ENCODE results near the gene DNAJB8.
A peak's percentile ranks its signal among the peaks of the same experiment; 100 is the strongest.

The DNAJB8 gene

GRCh38 chr3:128496019-128496601 is 29.4 kb upstream of the DNAJB8 start:
- DNase-seq (ENCODE audit: low read depth, low spot score): no peak
- H3K4me3 ChIP-seq (ENCODE audit: low read length): no peak overlapping the region

- no peak overlapping the region for H3K4me3 ChIP-seq (ENCODE audit: low read length)
- no peak for DNase-seq (ENCODE audit: low read depth, low spot score)
These were observed 28.8 kb upstream of the DNAJB8 start for GRCh38 chr3:128495435-128495970.

- DNase-seq (ENCODE audit: low read depth, low spot score): no peak
- no peak overlapping the region for H3K4me3 ChIP-seq (ENCODE audit: low read length)
These were observed 27.6 kb upstream of the DNAJB8 start for GRCh38 chr3:128494367-128494650.

- no peak overlapping the region for H3K4me3 ChIP-seq (ENCODE audit: low read length)
- DNase-seq (ENCODE audit: low read depth, low spot score): no peak
These were observed 27.1 kb upstream of the DNAJB8 start for GRCh38 chr3:128493570-128494366.

- peak within 1 kb of the TSS; percentile 35 for H3K4me3 ChIP-seq (ENCODE audit: low read length)
- DNase-seq (ENCODE audit: low read depth, low spot score): no peak
These were observed 26.2 kb upstream of the DNAJB8 start, which contains the start of gene GATA2 for GRCh38 chr3:128492671-128493569. Gene GATA2 (minus strand): TSS chr3:128493201. CDS start chr3:128487031, 6,170 bp downstream.

- peak overlapping the region; percentile 35 for H3K4me3 ChIP-seq (ENCODE audit: low read length)
- no peak for DNase-seq (ENCODE audit: low read depth, low spot score)
These were observed 25.4 kb upstream of the DNAJB8 start for GRCh38 chr3:128491941-128492670.

- DNase-seq (ENCODE audit: low read depth, low spot score): no peak
- no peak overlapping the region for H3K4me3 ChIP-seq (ENCODE audit: low read length)
These were observed 24.9 kb upstream of the DNAJB8 start for GRCh38 chr3:128491691-128491940.

- DNase-seq (ENCODE audit: low read depth, low spot score): no peak
- no peak overlapping the region for H3K4me3 ChIP-seq (ENCODE audit: low read length)
These were observed 24.4 kb upstream of the DNAJB8 start for GRCh38 chr3:128490915-128491690.

- no peak for DNase-seq (ENCODE audit: low read depth, low spot score)
- no peak overlapping the region for H3K4me3 ChIP-seq (ENCODE audit: low read length)
These were observed 23.9 kb upstream of the DNAJB8 start for GRCh38 chr3:128490650-128490914.

GRCh38 chr3:128489927-128490649 is 23.4 kb upstream of the DNAJB8 start:
- DNase-seq (ENCODE audit: low read depth, low spot score): no peak
- H3K4me3 ChIP-seq (ENCODE audit: low read length): peak overlapping the region; percentile 5; the same call in 1 of the 2 replicates

- no peak for DNase-seq (ENCODE audit: low read depth, low spot score)
- H3K4me3 ChIP-seq (ENCODE audit: low read length): peak overlapping the region; percentile 5; the same call in 1 of the 2 replicates
These were observed 22.9 kb upstream of the DNAJB8 start for GRCh38 chr3:128489674-128489926.

- H3K4me3 ChIP-seq (ENCODE audit: low read length): peak overlapping the region; percentile 16; the same call in 1 of the 2 replicates
- no peak for DNase-seq (ENCODE audit: low read depth, low spot score)
These were observed 22.4 kb upstream of the DNAJB8 start for GRCh38 chr3:128488991-128489673.

- H3K4me3 ChIP-seq (ENCODE audit: low read length): no peak overlapping the region; the same call in 1 of the 2 replicates
- no peak for DNase-seq (ENCODE audit: low read depth, low spot score)
These were observed 21.9 kb upstream of the DNAJB8 start for GRCh38 chr3:128488636-128488990.

GRCh38 chr3:128487813-128488635 is 21.3 kb upstream of the DNAJB8 start:
- DNase-seq (ENCODE audit: low read depth, low spot score): no peak
- peak overlapping the region; percentile 54 for H3K4me3 ChIP-seq (ENCODE audit: low read length)

GRCh38 chr3:128487538-128487812 is 20.8 kb upstream of the DNAJB8 start:
- peak overlapping the region; percentile 54 for H3K4me3 ChIP-seq (ENCODE audit: low read length)

GRCh38 chr3:128486681-128487537 is 20.2 kb upstream of the DNAJB8 start:
- no peak for DNase-seq (ENCODE audit: low read depth, low spot score)

More at GRCh38 chr3:128487538-128487812, 20.8 kb upstream of the DNAJB8 start:
- DNase-seq (ENCODE audit: low read depth, low spot score): no peak

More at GRCh38 chr3:128486681-128487537, 20.2 kb upstream of the DNAJB8 start:
- H3K4me3 ChIP-seq (ENCODE audit: low read length): peak overlapping the region; percentile 54

Data from Jurkat, Clone E6-1 (cell line).